HG03108 (cell line): ENCODE measurements around the gene KCNE1.
"Not testable (repeated sequence)": the region's sequence is repeated elsewhere in the genome, so short reads cannot be mapped to it uniquely, and the experiment has no call there.

Experiments
- ATAC-seq: cut with Tn5 transposase; IDR thresholded peaks from one replicate; pipeline ENCODE4 v1.9.1; 2021; ENCODE audit warnings: moderate library complexity; ENCODE audit not compliant: unreplicated experiment

The KCNE1 gene

GRCh38 chr21:34428441-34428840 lies 83.6 kb downstream of the KCNE1 start:
- not testable (repeated sequence) for ATAC-seq

- ATAC-seq = not testable (repeated sequence)
Measured at GRCh38 chr21:34427339-34427738, 84.7 kb downstream of the KCNE1 start.

- ATAC-seq = not testable (repeated sequence)
Measured at GRCh38 chr21:34423805-34424204, 88.2 kb downstream of the KCNE1 start, which contains the start of gene SMIM34. Gene SMIM34, minus strand, starts transcription at chr21:34423951. Its CDS starts 112 bp downstream, at chr21:34423839.

- not testable (repeated sequence) for ATAC-seq
Measured at GRCh38 chr21:34417448-34418077, 94.4 kb downstream of the KCNE1 start.

- not testable (repeated sequence) for ATAC-seq
Measured at GRCh38 chr21:34407294-34407693, 104.7 kb downstream of the KCNE1 start.

- ATAC-seq = not testable (repeated sequence)
Measured at GRCh38 chr21:34406676-34407075, 105.3 kb downstream of the KCNE1 start.

GRCh38 chr21:34406102-34406501 lies 105.9 kb downstream of the KCNE1 start:
- ATAC-seq = not testable (repeated sequence)

- ATAC-seq = not testable (repeated sequence)
Measured at GRCh38 chr21:34405686-34406085, 106.3 kb downstream of the KCNE1 start.

- not testable (repeated sequence) for ATAC-seq
Measured at GRCh38 chr21:34404742-34405141, 107.3 kb downstream of the KCNE1 start.

- not testable (repeated sequence) for ATAC-seq
Measured at GRCh38 chr21:34400522-34400921, 111.5 kb downstream of the KCNE1 start.
